Muscle of leg (tissue), 11 donors: ENCODE data around the gene ALPG. TPM values are rescaled to one million over a fixed set of nuclear protein-coding genes. Genes with fewer than 3 reads are reported as not detected.
"Not testable (repeated sequence)": the region's sequence is repeated elsewhere in the genome, so short reads cannot be mapped to it uniquely, and the experiment has no call there.

Experiments used
- DNase-seq: peaks from one replicate; pipeline ENCODE4 v3.0.0; 2013
- H3K27ac ChIP-seq: one replicate; pipeline ENCODE4 v1.5.1; 2013; ENCODE audit warnings: mild to moderate bottlenecking, low read length, control low read depth
- H3K27me3 ChIP-seq: one replicate; pipeline ENCODE4 v1.6.1; 2013; ENCODE audit warnings: low read length; ENCODE audit not compliant: control insufficient read depth, insufficient read depth
- H3K36me3 ChIP-seq: one replicate; pipeline ENCODE4 v1.6.1; 2013; ENCODE audit warnings: low read length; ENCODE audit not compliant: control insufficient read depth, insufficient read depth
- H3K4me1 ChIP-seq: one replicate; pipeline ENCODE4 v1.6.1; 2013; ENCODE audit warnings: low read length; ENCODE audit not compliant: control insufficient read depth, insufficient read depth
- H3K4me3 ChIP-seq: one replicate; pipeline ENCODE4 v1.5.1; 2013; ENCODE audit warnings: low read length, control low read depth
- H3K9me3 ChIP-seq: replicated peaks from 2 replicates; pipeline ENCODE4 v1.6.1; 2013; ENCODE audit warnings: low read depth, low read length; ENCODE audit not compliant: control insufficient read depth
- WGBS: methylation state at CpG from one replicate; pipeline ENCODE4 v1.1.5; 2013; ENCODE audit warnings: missing lambda C conversion rate; ENCODE audit not compliant: insufficient coverage; 5-methylcytosine and 5-hydroxymethylcytosine counted together
- polyA plus RNA-seq, 8 donors: library from polyadenylated mRNA; unstranded; fragments of 120-200 nt; gene quantifications; one replicate each; pipeline versions ENCODE4 v1.2.1 to v1.2.3, GENCODE V29; 2013; ENCODE audit warnings: inconsistent platforms in 1 of 8, low replicate concordance in 1 of 8; ENCODE audit not compliant: insufficient read length in 8 of 8, insufficient read depth in 1 of 8
- total RNA-seq: library from RNA; stranded (reverse); fragments of 120-200 nt; gene quantifications from one replicate; pipeline ENCODE4 v1.2.4, GENCODE V29; 2013

ALPG gene
- total and polyA plus RNA-seq, 9 donors = not detected

- no peak overlapping the region for H3K27ac ChIP-seq
- H3K4me1 ChIP-seq = peaks cover 5% of the 10 kb centered on the region
- DNase-seq = no peak
- H3K9me3 ChIP-seq = no peaks in the 10 kb centered on the region
- H3K4me3 ChIP-seq = no peak overlapping the region
- H3K27me3 ChIP-seq = peaks cover 2% of the 10 kb centered on the region
- no peaks in the 10 kb centered on the region for H3K36me3 ChIP-seq
- 68% methylated on average over 6 of the region's 9 CpGs for WGBS
These were observed 40.5 kb downstream of the ALPG start for GRCh38 chr2:232447091-232447620.

DNA sequence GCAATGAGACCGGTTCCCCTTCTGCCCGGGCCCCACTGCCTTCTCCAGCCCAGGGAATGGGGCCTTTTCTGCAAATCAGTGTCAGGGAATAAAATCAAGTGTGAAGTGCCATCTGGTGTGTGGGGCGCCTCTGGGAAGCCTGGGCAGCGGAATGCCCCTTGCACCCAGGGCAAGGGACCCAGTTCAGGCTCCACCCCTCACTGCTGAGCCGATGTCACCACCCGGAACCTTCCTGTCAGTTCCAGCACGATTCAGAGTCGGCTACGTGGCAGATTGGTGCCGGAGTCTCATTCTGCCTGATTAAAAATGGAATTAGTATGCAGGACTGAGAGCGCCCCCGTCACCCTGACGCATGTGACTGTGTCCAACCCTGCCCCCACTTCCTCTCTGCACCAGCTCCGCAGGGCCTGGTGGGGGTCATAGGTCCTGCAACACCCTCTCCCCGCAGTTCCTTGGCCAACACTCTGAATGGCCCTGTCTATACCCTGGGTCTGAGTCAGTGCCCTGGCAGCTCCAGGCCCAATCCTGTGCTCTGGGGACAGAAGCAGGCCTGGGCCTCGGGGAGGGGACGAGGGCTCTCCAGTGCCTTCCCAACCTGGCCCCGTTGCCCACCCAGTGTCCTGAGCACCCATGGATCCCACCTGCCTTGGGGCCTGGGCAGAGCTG lies 41.1 kb downstream of the ALPG start:
- no peak for DNase-seq

GRCh38 chr2:232448304-232448690 lies 41.7 kb downstream of the ALPG start:
- Histone ChIP-seq H3K27ac (no peak overlapping the region), H3K4me3 (no peak overlapping the region), H3K9me3 (no peaks in the 10 kb centered on the region), H3K4me1 (peaks cover 3% of the 10 kb centered on the region), H3K36me3 (no peaks in the 10 kb centered on the region), H3K27me3 (peaks cover 2% of the 10 kb centered on the region)
- 65% methylated on average over 5 of the region's 10 CpGs for WGBS
- DNase-seq = no peak

More for the DNA sequence above, 41.1 kb downstream of the ALPG start:
- WGBS = 76% methylated on average over 9 of the region's 18 CpGs
- no peaks in the 10 kb centered on the region for H3K9me3 ChIP-seq
- H3K36me3 ChIP-seq = no peaks in the 10 kb centered on the region
- H3K27ac ChIP-seq = no peak overlapping the region
- H3K4me1 ChIP-seq = peaks cover 3% of the 10 kb centered on the region
- peaks cover 2% of the 10 kb centered on the region for H3K27me3 ChIP-seq
- no peak overlapping the region for H3K4me3 ChIP-seq

GRCh38 chr2:232449964-232450363 lies 43.3 kb downstream of the ALPG start:
- Histone ChIP-seq H3K4me1 (no peaks in the 10 kb centered on the region), H3K4me3 (no peak overlapping the region), H3K9me3 (no peaks in the 10 kb centered on the region), H3K36me3 (no peaks in the 10 kb centered on the region), H3K27me3 (peaks cover 2% of the 10 kb centered on the region), H3K27ac (no peak overlapping the region)
- no peak for DNase-seq
- WGBS = 60% methylated on average over 11 of the region's 12 CpGs

DNA sequence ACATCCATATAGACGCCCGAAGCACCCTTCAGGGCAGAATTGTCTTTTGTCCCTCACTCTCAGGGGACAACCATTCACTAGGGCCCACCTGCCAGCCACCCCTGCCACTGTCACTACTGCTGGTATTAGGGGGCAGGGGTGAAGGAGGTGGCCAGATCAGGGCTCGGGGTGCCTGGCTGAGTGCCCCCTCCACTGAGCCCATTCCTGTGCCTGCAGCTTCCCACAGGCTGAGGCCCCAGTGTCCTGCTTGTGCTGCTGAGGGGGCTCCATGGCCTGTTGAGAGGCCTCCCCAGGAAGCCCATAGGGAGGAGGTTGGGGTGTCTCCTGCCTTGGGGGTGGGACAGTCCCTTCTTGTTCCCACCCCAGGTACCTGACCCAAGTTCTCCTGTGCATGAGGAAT lies 45.0 kb downstream of the ALPG start:
- not testable (repeated sequence) for DNase-seq, H3K4me1 ChIP-seq, H3K27me3 ChIP-seq, H3K36me3 ChIP-seq, H3K4me3 ChIP-seq, H3K27ac ChIP-seq, H3K9me3 ChIP-seq
- WGBS = 83% methylated on average over 1 of the region's 3 CpGs

DNA sequence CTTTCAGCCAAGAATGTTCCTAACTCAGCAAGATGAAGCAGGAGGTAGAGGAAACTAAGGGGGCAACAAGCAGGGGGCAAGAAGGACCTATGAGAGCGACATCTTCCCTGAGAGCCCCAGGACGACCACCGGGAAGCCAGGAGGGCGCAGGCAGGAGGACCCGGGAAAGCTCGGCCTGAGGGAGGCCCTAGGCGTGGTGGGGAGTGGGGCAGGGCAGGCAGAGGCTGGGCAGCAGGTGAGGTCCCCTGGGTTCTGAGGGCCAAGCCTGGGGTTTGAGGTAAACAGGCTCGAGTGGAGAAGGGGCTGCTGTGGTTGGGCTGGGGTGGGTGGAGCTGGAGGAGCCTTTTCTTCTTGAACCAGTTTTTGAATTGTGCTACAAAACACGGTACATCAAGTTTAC lies 48.0 kb downstream of the ALPG start:
- peaks cover 28% of the 10 kb centered on the region for H3K27me3 ChIP-seq

GRCh38 chr2:232455426-232456255 lies 49.0 kb downstream of the ALPG start, which contains the start of gene ALPI:
ALPI (plus strand) TSS chr2:232456153; CDS start chr2:232456200, 47 bp downstream.
- DNase-seq = no peak
- WGBS = 65% methylated on average over 6 of the region's 14 CpGs
- Histone ChIP-seq H3K27me3 (peaks cover 32% of the 10 kb centered on the region), H3K36me3 (no peaks in the 10 kb centered on the region), H3K27ac (no peak within 1 kb of the TSS), H3K9me3 (no peaks in the 10 kb centered on the region), H3K4me3 (no peak within 1 kb of the TSS), H3K4me1 (no peaks in the 10 kb centered on the region)

More for the DNA sequence above, 48.0 kb downstream of the ALPG start:
- no peaks in the 10 kb centered on the region for H3K9me3 ChIP-seq
- H3K27ac ChIP-seq = no peak overlapping the region
- H3K4me1 ChIP-seq = no peaks in the 10 kb centered on the region
- H3K4me3 ChIP-seq = no peak overlapping the region
- 82% methylated on average over 8 of the region's 9 CpGs for WGBS
- no peaks in the 10 kb centered on the region for H3K36me3 ChIP-seq
- DNase-seq = no peak

GRCh38 chr2:232456296-232457120 lies 49.9 kb downstream of the ALPG start:
- 84% methylated on average over 26 of the region's 27 CpGs for WGBS
- Histone ChIP-seq H3K27ac (no peak overlapping the region), H3K27me3 (peaks cover 36% of the 10 kb centered on the region), H3K4me1 (no peaks in the 10 kb centered on the region), H3K36me3 (no peaks in the 10 kb centered on the region), H3K9me3 (no peaks in the 10 kb centered on the region), H3K4me3 (no peak overlapping the region)
- no peak for DNase-seq

GRCh38 chr2:232457121-232458011 lies 50.7 kb downstream of the ALPG start:
- peaks cover 40% of the 10 kb centered on the region for H3K27me3 ChIP-seq
- no peak overlapping the region for H3K4me3 ChIP-seq
- 85% methylated on average over 17 of the region's 21 CpGs for WGBS
- no peak for DNase-seq
- no peaks in the 10 kb centered on the region for H3K36me3 ChIP-seq
- H3K27ac ChIP-seq = no peak overlapping the region
- H3K9me3 ChIP-seq = no peaks in the 10 kb centered on the region
- no peaks in the 10 kb centered on the region for H3K4me1 ChIP-seq
